Skeletal muscle cell (primary cell): Measurements from ENCODE around the gene NDUFA6.
"Not testable (repeated sequence)": the region's sequence is repeated elsewhere in the genome, so short reads cannot be mapped to it uniquely, and the experiment has no call there.

Source experiments
- DNase-seq: peaks from one replicate; pipeline ENCODE4 v3.0.0-alpha.2; 2010; ENCODE audit warnings: low read depth
- H3K4me3 ChIP-seq: 2 replicates; pipeline ENCODE4 v1.5.1; 2011; ENCODE audit warnings: low read depth, mild to moderate bottlenecking, control low read depth, low read length, moderate library complexity

Gene NDUFA6

GRCh38 chr22:42090596-42091454 is at the start of gene NDUFA6:
Gene NDUFA6, minus strand, starts transcription at chr22:42090772. Its CDS starts 28 bp downstream, at chr22:42090744.
- peak; percentile 95 for DNase-seq
- H3K4me3 ChIP-seq, result peak within 1 kb of the TSS; percentile 88

GRCh38 chr22:42140153-42140552 is 49.6 kb upstream of the NDUFA6 start:
- DNase-seq, H3K4me3 ChIP-seq: not testable (repeated sequence)

- DNase-seq, H3K4me3 ChIP-seq: not testable (repeated sequence)
These were observed 48.9 kb upstream of the NDUFA6 start for GRCh38 chr22:42139508-42139907.

- no peak for DNase-seq
- no peak overlapping the region for H3K4me3 ChIP-seq
These were observed 48.4 kb upstream of the NDUFA6 start for GRCh38 chr22:42138972-42139371.

GRCh38 chr22:42138122-42138770 is 47.7 kb upstream of the NDUFA6 start:
- H3K4me3 ChIP-seq, result no peak overlapping the region
- DNase-seq, result no peak

DNA sequence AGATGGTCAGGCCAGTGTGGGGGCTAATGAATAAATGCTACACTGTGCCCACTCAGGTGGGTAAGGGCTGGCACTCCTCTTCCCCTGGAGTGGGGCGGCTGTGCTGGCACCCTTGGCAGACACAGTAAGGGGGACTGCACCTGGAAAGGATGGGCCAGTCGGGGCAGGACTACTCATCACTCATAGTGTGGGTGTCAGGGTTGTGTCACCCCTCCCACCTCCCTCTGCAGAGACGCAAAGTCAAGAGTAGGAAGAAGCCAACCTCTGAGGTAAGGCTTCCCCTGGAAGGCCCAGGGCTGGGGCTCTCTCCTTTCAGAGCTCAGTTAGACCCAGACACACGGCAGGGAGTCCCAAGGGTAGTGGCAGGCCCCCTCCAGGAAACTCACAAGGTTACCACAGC is 45.1 kb upstream of the NDUFA6 start:
- H3K4me3 ChIP-seq, DNase-seq: not testable (repeated sequence)

GRCh38 chr22:42134100-42135020 is 43.8 kb upstream of the NDUFA6 start:
- no peak overlapping the region for H3K4me3 ChIP-seq
- DNase-seq, result no peak

DNA sequence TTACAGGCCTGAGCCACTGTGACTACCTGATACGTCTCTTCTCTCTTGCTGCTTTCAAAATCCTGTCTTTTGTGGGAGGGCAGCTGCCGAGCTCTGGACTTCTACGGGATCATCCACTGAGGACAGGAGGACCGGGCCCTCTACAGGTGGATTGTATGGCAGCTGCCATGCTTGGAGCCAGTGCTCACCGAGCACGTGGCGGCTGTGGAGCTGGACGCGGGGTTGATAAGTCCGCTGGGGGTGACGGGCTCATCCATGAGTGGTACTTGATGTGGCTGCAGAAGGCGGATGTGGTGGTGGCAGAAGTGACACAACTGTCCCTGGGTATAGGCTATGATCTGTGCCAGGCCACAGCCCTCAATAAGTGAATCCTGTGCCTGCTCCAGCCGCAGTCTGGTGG is 41.9 kb upstream of the NDUFA6 start:
- no peak for DNase-seq

DNA sequence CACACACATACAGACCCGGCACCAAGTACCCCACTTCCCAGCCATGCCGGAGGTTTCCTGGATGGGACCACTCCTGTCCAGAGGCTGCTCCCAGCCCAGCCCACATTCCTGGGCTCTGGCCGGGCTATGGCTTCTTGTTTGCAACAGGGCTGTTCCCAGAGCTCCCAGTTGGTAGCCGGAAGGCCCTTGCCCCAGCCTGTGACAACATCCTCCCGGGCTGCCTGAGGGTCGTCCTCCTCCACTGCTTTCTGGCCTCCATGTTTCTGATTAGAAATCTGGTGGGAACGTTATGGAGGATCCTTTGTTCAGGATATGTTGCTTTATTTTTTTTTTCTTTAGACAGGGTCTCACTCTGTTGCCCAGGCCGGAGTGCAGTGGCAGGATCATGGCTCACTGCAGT is 41.0 kb upstream of the NDUFA6 start:
- no peak for DNase-seq
- no peak overlapping the region for H3K4me3 ChIP-seq

More for the DNA sequence above, 41.9 kb upstream of the NDUFA6 start:
- no peak overlapping the region for H3K4me3 ChIP-seq

GRCh38 chr22:42130639-42131431 is 40.3 kb upstream of the NDUFA6 start, which contains the start of gene CYP2D6:
Gene CYP2D6, minus strand, starts transcription at chr22:42130810. Its CDS starts 19 bp downstream, at chr22:42130791.
- not testable (repeated sequence) for H3K4me3 ChIP-seq, DNase-seq

DNA sequence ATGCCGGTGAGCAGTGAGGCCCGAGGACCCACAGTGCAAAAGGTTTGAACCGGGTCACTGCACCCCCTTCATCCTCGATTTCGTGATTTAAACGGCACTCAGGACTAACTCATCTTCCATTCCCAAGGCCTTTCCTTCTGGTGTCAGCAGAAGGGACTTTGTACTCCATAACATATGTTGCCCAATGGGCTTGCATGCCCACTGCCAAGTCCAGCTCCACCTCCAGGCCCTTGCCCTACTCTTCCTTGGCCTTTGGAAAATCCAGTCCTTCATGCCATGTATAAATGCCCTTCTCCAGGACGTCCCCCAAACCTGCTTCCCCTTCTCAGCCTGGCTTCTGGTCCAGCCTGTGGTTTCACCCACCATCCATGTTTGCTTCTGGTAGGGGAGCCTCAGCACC is 39.6 kb upstream of the NDUFA6 start:
- DNase-seq, result not testable (repeated sequence)

DNA sequence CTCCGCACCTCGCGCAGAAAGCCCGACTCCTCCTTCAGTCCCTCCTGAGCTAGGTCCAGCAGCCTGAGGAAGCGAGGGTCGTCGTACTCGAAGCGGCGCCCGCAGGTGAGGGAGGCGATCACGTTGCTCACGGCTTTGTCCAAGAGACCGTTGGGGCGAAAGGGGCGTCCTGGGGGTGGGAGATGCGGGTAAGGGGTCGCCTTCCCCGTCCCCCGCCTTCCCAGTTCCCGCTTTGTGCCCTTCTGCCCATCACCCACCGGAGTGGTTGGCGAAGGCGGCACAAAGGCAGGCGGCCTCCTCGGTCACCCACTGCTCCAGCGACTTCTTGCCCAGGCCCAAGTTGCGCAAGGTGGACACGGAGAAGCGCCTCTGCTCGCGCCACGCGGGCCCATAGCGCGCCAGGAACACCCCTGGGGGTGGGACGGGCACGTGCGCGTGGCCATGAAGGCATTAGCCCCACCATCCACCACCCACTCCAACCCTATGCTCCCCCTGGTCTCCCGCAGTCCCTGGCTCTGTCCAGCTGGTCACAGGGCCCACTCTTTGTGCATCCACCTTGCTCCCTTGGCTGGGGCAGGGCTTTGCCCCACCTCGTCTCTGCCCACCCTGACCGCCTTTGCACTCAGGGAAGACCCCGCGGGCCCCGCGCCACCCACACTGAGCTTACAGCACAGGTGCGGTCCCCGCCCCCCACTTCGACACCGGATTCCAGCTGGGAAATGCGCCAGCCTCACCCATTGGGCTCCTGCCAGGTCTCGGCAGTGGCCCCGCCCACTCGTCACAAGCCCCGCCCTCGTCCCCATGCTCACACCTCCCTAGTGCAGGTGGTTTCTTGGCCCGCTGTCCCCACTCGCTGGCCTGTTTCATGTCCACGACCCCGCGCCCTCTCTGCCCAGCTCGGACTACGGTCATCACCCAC is 38.5 kb upstream of the NDUFA6 start:
- H3K4me3 ChIP-seq, DNase-seq: not testable (repeated sequence)

More for the DNA sequence above, 39.6 kb upstream of the NDUFA6 start:
- H3K4me3 ChIP-seq, result not testable (repeated sequence)

GRCh38 chr22:42128007-42128406 is 37.4 kb upstream of the NDUFA6 start:
- not testable (repeated sequence) for H3K4me3 ChIP-seq, DNase-seq

DNA sequence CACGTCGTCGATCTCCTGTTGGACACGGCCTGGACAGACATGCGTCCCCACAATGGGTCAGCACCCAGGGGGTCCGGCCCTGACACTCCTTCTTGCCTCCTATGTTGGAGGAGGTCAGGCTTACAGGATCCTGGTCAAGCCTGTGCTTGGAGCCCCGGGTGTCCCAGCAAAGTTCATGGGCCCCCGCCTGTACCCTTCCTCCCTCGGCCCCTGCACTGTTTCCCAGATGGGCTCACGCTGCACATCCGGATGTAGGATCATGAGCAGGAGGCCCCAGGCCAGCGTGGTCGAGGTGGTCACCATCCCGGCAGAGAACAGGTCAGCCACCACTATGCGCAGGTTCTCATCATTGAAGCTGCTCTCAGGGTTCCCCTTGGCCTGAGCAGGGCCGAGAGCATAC is 37.0 kb upstream of the NDUFA6 start:
- no peak overlapping the region for H3K4me3 ChIP-seq
- no peak for DNase-seq

- DNase-seq, H3K4me3 ChIP-seq: not testable (repeated sequence)
These were observed 33.0 kb upstream of the NDUFA6 start for GRCh38 chr22:42123529-42123928.

- DNase-seq, H3K4me3 ChIP-seq: not testable (repeated sequence)
These were observed 29.9 kb upstream of the NDUFA6 start for GRCh38 chr22:42120231-42121021.

DNA sequence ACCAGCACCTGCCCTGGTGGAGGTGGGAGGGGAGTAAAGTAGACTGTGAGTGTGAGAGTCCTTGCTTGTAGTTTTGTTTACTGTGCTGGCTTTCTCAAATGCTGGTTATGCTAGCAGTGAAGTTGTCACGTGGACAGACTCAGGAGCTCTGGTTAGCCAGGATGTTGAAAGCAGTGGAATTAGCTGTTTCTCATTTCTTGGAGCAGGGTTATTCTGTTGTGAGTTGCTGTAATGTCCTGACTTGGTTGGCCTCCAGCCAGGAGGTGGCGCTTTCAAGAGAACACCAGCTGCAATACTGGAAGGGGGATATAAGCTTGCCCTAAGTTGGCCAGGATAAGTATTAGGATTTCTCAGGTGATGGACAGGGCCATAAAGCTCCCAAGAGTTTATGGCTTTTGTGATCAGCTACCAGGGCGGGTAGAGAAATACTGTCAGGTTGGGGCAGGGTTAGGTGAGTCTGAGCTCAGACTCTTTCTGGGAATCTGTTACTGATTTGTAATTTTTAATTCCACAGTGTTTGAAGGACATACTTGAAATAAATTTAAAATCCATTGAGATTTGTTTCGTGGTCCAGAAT is 26.4 kb upstream of the NDUFA6 start:
- H3K4me3 ChIP-seq, result no peak overlapping the region
- no peak for DNase-seq
